ENCODE data around the gene REPIN1. TPM values are rescaled to one million over a fixed set of nuclear protein-coding genes. Genes with fewer than 3 reads are reported as not detected.

The REPIN1 gene
- total and polyA plus RNA-seq, 9 of the 15 experiments (the other 6 are each of a cell fraction or from before 2014, with no cell fraction given), result 8.1 to 283 (median 94.3) TPM

- TF ChIP-seq, protein P1, sequence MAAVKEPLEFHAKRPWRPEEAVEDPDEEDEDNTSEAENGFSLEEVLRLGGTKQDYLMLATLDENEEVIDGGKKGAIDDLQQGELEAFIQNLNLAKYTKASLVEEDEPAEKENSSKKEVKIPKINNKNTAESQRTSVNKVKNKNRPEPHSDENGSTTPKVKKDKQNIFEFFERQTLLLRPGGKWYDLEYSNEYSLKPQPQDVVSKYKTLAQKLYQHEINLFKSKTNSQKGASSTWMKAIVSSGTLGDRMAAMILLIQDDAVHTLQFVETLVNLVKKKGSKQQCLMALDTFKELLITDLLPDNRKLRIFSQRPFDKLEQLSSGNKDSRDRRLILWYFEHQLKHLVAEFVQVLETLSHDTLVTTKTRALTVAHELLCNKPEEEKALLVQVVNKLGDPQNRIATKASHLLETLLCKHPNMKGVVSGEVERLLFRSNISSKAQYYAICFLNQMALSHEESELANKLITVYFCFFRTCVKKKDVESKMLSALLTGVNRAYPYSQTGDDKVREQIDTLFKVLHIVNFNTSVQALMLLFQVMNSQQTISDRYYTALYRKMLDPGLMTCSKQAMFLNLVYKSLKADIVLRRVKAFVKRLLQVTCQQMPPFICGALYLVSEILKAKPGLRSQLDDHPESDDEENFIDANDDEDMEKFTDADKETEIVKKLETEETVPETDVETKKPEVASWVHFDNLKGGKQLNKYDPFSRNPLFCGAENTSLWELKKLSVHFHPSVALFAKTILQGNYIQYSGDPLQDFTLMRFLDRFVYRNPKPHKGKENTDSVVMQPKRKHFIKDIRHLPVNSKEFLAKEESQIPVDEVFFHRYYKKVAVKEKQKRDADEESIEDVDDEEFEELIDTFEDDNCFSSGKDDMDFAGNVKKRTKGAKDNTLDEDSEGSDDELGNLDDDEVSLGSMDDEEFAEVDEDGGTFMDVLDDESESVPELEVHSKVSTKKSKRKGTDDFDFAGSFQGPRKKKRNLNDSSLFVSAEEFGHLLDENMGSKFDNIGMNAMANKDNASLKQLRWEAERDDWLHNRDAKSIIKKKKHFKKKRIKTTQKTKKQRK (IDR thresholded peaks at IDR 0.05; ENCODE audit: borderline replicate concordance, low read depth, low read length), result no peak; the same call in 1 of the 2 replicates
- TF ChIP-seq ZMIZ1 (IDR thresholded peaks at IDR 0.05; ENCODE audit: low read depth in 2 of 2, low read length in 2 of 2) (peak in 1 of 2 experiments; percentile 22; a peak in 2 of 4 replicates), MECOM (CRISPR knock-in tag; IDR thresholded peaks at IDR 0.05) (no peak), ARNT (IDR thresholded peaks at IDR 0.05) (no peak; a peak in 1 of 4 replicates), ZNF165 (CRISPR knock-in tag; IDR thresholded peaks at IDR 0.05; ENCODE audit: borderline replicate concordance) (no peak), POLR3A (IDR thresholded peaks at IDR 0.05; ENCODE audit: borderline replicate concordance, extremely low read depth, insufficient read depth, insufficient read length) (no peak), SIRT6 (IDR thresholded peaks at IDR 0.05; ENCODE audit: low read depth, low read length) (no peak), ZNF717 (CRISPR knock-in tag; IDR thresholded peaks at IDR 0.05) (no peak), BRF1 (IDR thresholded peaks at IDR 0.05; ENCODE audit: borderline replicate concordance, extremely low read depth, insufficient read length) (no peak), NCOA2 (IDR thresholded peaks at IDR 0.05; ENCODE audit: partially characterized antibody in 2 of 2) (no peak), NONO (IDR thresholded peaks at IDR 0.05; ENCODE audit: low read depth in 2 of 2, low read length in 1 of 2) (peak; percentile 96 to 97), CHD1 (IDR thresholded peaks at IDR 0.05; ENCODE audit: low read length) (peak; percentile 98), ZNF764 (CRISPR knock-in tag; IDR thresholded peaks at IDR 0.05; ENCODE audit: low read depth) (no peak), BRD9 (IDR thresholded peaks at IDR 0.05; ENCODE audit: low read depth, partially characterized antibody) (no peak)
- TF ChIP-seq, protein P2, sequence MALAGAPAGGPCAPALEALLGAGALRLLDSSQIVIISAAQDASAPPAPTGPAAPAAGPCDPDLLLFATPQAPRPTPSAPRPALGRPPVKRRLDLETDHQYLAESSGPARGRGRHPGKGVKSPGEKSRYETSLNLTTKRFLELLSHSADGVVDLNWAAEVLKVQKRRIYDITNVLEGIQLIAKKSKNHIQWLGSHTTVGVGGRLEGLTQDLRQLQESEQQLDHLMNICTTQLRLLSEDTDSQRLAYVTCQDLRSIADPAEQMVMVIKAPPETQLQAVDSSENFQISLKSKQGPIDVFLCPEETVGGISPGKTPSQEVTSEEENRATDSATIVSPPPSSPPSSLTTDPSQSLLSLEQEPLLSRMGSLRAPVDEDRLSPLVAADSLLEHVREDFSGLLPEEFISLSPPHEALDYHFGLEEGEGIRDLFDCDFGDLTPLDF (CRISPR knock-in tag; IDR thresholded peaks at IDR 0.05), result peak; percentile 80
- TF ChIP-seq, protein P3, sequence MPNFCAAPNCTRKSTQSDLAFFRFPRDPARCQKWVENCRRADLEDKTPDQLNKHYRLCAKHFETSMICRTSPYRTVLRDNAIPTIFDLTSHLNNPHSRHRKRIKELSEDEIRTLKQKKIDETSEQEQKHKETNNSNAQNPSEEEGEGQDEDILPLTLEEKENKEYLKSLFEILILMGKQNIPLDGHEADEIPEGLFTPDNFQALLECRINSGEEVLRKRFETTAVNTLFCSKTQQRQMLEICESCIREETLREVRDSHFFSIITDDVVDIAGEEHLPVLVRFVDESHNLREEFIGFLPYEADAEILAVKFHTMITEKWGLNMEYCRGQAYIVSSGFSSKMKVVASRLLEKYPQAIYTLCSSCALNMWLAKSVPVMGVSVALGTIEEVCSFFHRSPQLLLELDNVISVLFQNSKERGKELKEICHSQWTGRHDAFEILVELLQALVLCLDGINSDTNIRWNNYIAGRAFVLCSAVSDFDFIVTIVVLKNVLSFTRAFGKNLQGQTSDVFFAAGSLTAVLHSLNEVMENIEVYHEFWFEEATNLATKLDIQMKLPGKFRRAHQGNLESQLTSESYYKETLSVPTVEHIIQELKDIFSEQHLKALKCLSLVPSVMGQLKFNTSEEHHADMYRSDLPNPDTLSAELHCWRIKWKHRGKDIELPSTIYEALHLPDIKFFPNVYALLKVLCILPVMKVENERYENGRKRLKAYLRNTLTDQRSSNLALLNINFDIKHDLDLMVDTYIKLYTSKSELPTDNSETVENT (CRISPR knock-in tag; IDR thresholded peaks at IDR 0.05), result peak; percentile 97
These were observed 36.4 kb downstream of the REPIN1 start (continued) for GRCh38 chr7:150404805-150405583.

Measured in K562 (cell line).